K562 (cell line): Measurements from ENCODE around the gene EHBP1. TPM values are rescaled to one million over a fixed set of nuclear protein-coding genes. Genes with fewer than 3 reads are reported as not detected.

Experiments used
- BDP1 ChIP-seq: IDR thresholded peaks from 3 replicates; pipeline ENCODE4 v1.6.1; 2011; ENCODE audit not compliant: insufficient read length, insufficient read depth
- CAMTA2 ChIP-seq: fragments of 250-450 bp; sonication (Bioruptor Pico); conservative IDR thresholded peaks from 2 replicates; pipeline ENCODE4 v1.5.1; 2022
- CHAMP1 ChIP-seq: fragments of 450-650 bp; IDR thresholded peaks from 2 replicates; pipeline ENCODE4 v1.6.1; 2016; ENCODE audit warnings: mild to moderate bottlenecking
- DPF2 ChIP-seq: fragments of 450-650 bp; IDR thresholded peaks from 2 replicates; pipeline ENCODE4 v1.6.1; 2016
- ELF2 ChIP-seq: fragments of 250-450 bp; sonication (Bioruptor Pico); IDR thresholded peaks from 2 replicates; pipeline ENCODE4 v1.5.0; 2021; ENCODE audit warnings: mild to moderate bottlenecking
- FOXK2 ChIP-seq, 2 experiments: fragments of 450-650 bp; IDR thresholded peaks in 1 of 2; conservative IDR thresholded peaks in 1 of 2; 2 replicates each; pipeline ENCODE4 v1.6.1; 2016; ENCODE audit warnings: low read depth in 2 of 2, mild to moderate bottlenecking in 1 of 2
- GTF2B ChIP-seq: IDR thresholded peaks from 2 replicates; pipeline ENCODE4 v1.6.1; 2011; ENCODE audit not compliant: insufficient read length; ENCODE audit errors: extremely low read depth
- MAFG ChIP-seq: fragments of 450-650 bp; conservative IDR thresholded peaks from 2 replicates; pipeline ENCODE4 v1.6.1; 2016; ENCODE audit warnings: missing genetic modification characterization, missing compliant biosample characterization
- MAX ChIP-seq: sonication (generic); formaldehyde crosslinking; IDR thresholded peaks from 2 replicates; pipeline ENCODE4 v1.9.0; 2022; ENCODE audit warnings: mild to moderate bottlenecking, missing genetic modification reagents
- MBD1 ChIP-seq: fragments of 250-450 bp; sonication (Bioruptor Pico); IDR thresholded peaks from 2 replicates; pipeline ENCODE4 v1.8.0; 2022; ENCODE audit warnings: inconsistent platforms
- NFE2 ChIP-seq: IDR thresholded peaks from 2 replicates; pipeline ENCODE4 v1.6.1; 2014; ENCODE audit warnings: antibody characterized with exemption, low read depth
- PYGO2 ChIP-seq: fragments of 450-650 bp; IDR thresholded peaks from 2 replicates; pipeline ENCODE4 v1.6.1; 2016; ENCODE audit warnings: mild to moderate bottlenecking, missing genetic modification characterization, moderate library complexity, missing compliant biosample characterization
- RAD21 ChIP-seq, 2 experiments: fragments of 250-450 bp in 1 of 2; fragments of 450-650 bp in 1 of 2; sonication (Bioruptor Pico) in 1 of 2; formaldehyde crosslinking in 1 of 2; IDR thresholded peaks in 1 of 2; conservative IDR thresholded peaks in 1 of 2; 2 replicates each; pipeline versions ENCODE4 v1.4.0 to v1.8.0; 2020 to 2022; ENCODE audit warnings: mild to moderate bottlenecking in 2 of 2, moderate library complexity in 1 of 2
- SMC3 ChIP-seq: conservative IDR thresholded peaks from 2 replicates; pipeline ENCODE4 v1.6.1; 2011; ENCODE audit warnings: low read depth, low read length, improper control_type of control experiment; ENCODE audit not compliant: insufficient read depth
- TAF9B ChIP-seq: fragments of 450-650 bp; IDR thresholded peaks from 2 replicates; pipeline ENCODE4 v1.6.1; 2018; ENCODE audit warnings: mild to moderate bottlenecking; ENCODE audit not compliant: partially characterized antibody
- TFAM ChIP-seq: fragments of 250-450 bp; sonication (Bioruptor Pico); conservative IDR thresholded peaks from 2 replicates; pipeline ENCODE4 v1.5.0; 2021; ENCODE audit warnings: mild to moderate bottlenecking, moderate library complexity
- TRIM24 ChIP-seq, 2 experiments: fragments of 450-650 bp; IDR thresholded peaks; 2 replicates each; pipeline ENCODE4 v1.6.1; 2016
- ZHX1 ChIP-seq: fragments of 150-350 bp; conservative IDR thresholded peaks from 2 replicates; pipeline ENCODE4 v1.6.1; 2014; ENCODE audit warnings: low read length
- ZNF140 ChIP-seq: fragments of 250-450 bp; sonication (Bioruptor Pico); IDR thresholded peaks from 2 replicates; pipeline ENCODE4 v1.8.0; 2021; ENCODE audit warnings: moderate library complexity, mild to moderate bottlenecking, inconsistent platforms
- ZNF274 ChIP-seq: IDR thresholded peaks from 2 replicates; pipeline ENCODE4 v1.6.1; 2011; ENCODE audit warnings: low read depth, mild to moderate bottlenecking, low read length, moderate library complexity, borderline replicate concordance
- ZNF384 ChIP-seq: IDR thresholded peaks from 2 replicates; pipeline ENCODE4 v1.6.1; 2012; ENCODE audit warnings: low read depth, low read length, improper control_type of control experiment
- polyA plus RNA-seq, 8 experiments: library from polyadenylated mRNA; depleted of rRNA in 4 of 8; stranded (reverse) in 5 of 8; unstranded in 3 of 8; fragments of >200 nt; fragmentation: Nextera tagmentation in 2 of 8; fragmentation: Illumina TruSeq in 1 of 8; extraction: Ambion mirVana in 2 of 8; extraction: Trizol in 1 of 8; gene quantifications; 2 replicates each; pipeline versions ENCODE4 v1.2.1 to v1.2.3, GENCODE V29; 2011 to 2014; ENCODE audit warnings: inconsistent platforms in 1 of 8, missing spikeins in 1 of 8
- total RNA-seq, 7 experiments: library from RNA; depleted of rRNA in 6 of 7; stranded (reverse); fragments of >200 nt in 6 of 7; fragmentation: Illumina TruSeq in 2 of 7; extraction: Trizol in 2 of 7; gene quantifications; 2 replicates each; pipeline versions ENCODE4 v1.2.1 to v1.2.3, GENCODE V29; 2011 to 2021; ENCODE audit warnings: low replicate concordance in 1 of 7

EHBP1 gene
- total and polyA plus RNA-seq, 9 of the 15 experiments (the other 6 are each of a cell fraction or from before 2014, with no cell fraction given) = 8.9 to 26.6 (median 19.3) TPM

GRCh38 chr2:62774555-62775366, 69.2 kb downstream of the EHBP1 start (continued):
- peak; percentile 86 for TF ChIP-seq CHAMP1
- no peak for TF ChIP-seq ELF2 (CRISPR knock-in tag)
- no peak for TF ChIP-seq TFAM (CRISPR knock-in tag)
- TF ChIP-seq GTF2B = no peak
- 0 out of 4 replicates have a peak, but pooled peaks have one; percentile 11 to 43 for TF ChIP-seq TRIM24 (IDR thresholded peaks at IDR 0.05)
- no peak for TF ChIP-seq ZNF274
- TF ChIP-seq TAF9B = no peak
- TF ChIP-seq MBD1 (CRISPR knock-in tag) = no peak
- TF ChIP-seq FOXK2 (conservative IDR thresholded peaks at IDR 0.05 in 1 of 2, IDR thresholded peaks at IDR 0.05 in 1 of 2; ENCODE audit: low read depth in 2 of 2) = no peak
- TF ChIP-seq SMC3 = peak; percentile 35; the same call in 1 of the 2 replicates
- TF ChIP-seq DPF2 = peak; percentile 85
- TF ChIP-seq PYGO2 (tag) = no peak
- peak; percentile 94 for TF ChIP-seq NFE2
- no peak for TF ChIP-seq BDP1
- peak; percentile 91 for TF ChIP-seq MAFG
- peak; percentile 86 to 93 for TF ChIP-seq RAD21 (CRISPR knock-in tag; conservative IDR thresholded peaks at IDR 0.05 in 1 of 2, IDR thresholded peaks at IDR 0.05 in 1 of 2)
- TF ChIP-seq ZNF140 (CRISPR knock-in tag) = no peak
- TF ChIP-seq CAMTA2 (CRISPR knock-in tag) = no peak
- peak; percentile 61 for TF ChIP-seq ZNF384
- no peak for TF ChIP-seq MAX
- TF ChIP-seq ZHX1 = no peak
